Natural killer cell treated with Interleukin-12 subunit alpha and Interleukin-12 subunit beta and Interleukin-15 and Interleukin-18, amount 100 ng/mL, for 72 hours (primary cell): Measurements from ENCODE around the gene NR2F1. TPM values are rescaled to one million over a fixed set of nuclear protein-coding genes. Genes with fewer than 3 reads are reported as not detected.

Experiments used
- ATAC-seq, 2 donors: fragments of 150-1000 bp; cut with Tn5 transposase in 1 of 2; sonication (Bioruptor Pico), chemical (Tn5 transposase) in 1 of 2; 2 replicates each; pipeline ENCODE4 v1.10.0; 2021
- DNase-seq: peaks from one replicate; pipeline ENCODE4 v3.0.0; 2022; ENCODE audit warnings: low spot score
- H3K27ac Mint-ChIP-seq, 2 donors: 1 replicate in 1 of 2; 2 replicates in 1 of 2; pipeline ENCODE4 v1.8.0; 2022; ENCODE audit warnings: mixed read lengths in 2 of 2, mild to moderate bottlenecking in 1 of 2, moderate library complexity in 1 of 2
- H3K27me3 Mint-ChIP-seq, 2 donors: 1 replicate in 1 of 2; 2 replicates in 1 of 2; pipeline ENCODE4 v1.8.0; 2022; ENCODE audit warnings: mixed read lengths in 2 of 2
- H3K36me3 Mint-ChIP-seq: one replicate; pipeline ENCODE4 v1.8.0; 2022; ENCODE audit warnings: mixed read lengths
- H3K4me1 Mint-ChIP-seq, 2 donors: 1 replicate in 1 of 2; 2 replicates in 1 of 2; pipeline ENCODE4 v1.8.0; 2022; ENCODE audit warnings: low read depth in 2 of 2, mixed read lengths in 2 of 2, mild to moderate bottlenecking in 1 of 2
- H3K4me3 Mint-ChIP-seq: one replicate; pipeline ENCODE4 v1.8.0; 2022; ENCODE audit warnings: mixed read lengths
- H3K9me3 Mint-ChIP-seq: 2 replicates; pipeline ENCODE4 v1.8.0; 2022; ENCODE audit warnings: mixed read lengths
- total RNA-seq, 2 donors: library from RNA; stranded (reverse); gene quantifications; one replicate each; pipeline ENCODE4 v1.2.3, GENCODE V29; 2022

The NR2F1 gene
- total RNA-seq, 2 donors from 2014 or later, result not detected

- Mint-ChIP-seq H3K9me3 (no peaks in the 10 kb centered on the region), H3K4me3 (peak overlapping the region; percentile 32), H3K4me1 (peaks cover 23 to 25% of the 10 kb centered on the region in 2 donors), H3K27me3 (peaks cover 51 to 79% of the 10 kb centered on the region in 2 donors), H3K27ac (no peak overlapping the region), H3K36me3 (peaks cover 8% of the 10 kb centered on the region)
- ATAC-seq, result no peak
- no peak for DNase-seq
Measured at GRCh38 chr5:93611273-93611975, 28.4 kb downstream of the NR2F1 start.

- peak in 1 of 2 donors; percentile 40 for ATAC-seq
- Mint-ChIP-seq H3K9me3 (no peaks in the 10 kb centered on the region), H3K27ac (no peak overlapping the region)
Measured at GRCh38 chr5:93611976-93612854, 29.2 kb downstream of the NR2F1 start.

GRCh38 chr5:93612855-93613243 is 29.8 kb downstream of the NR2F1 start:
- no peak for DNase-seq
- Mint-ChIP-seq H3K4me3 (no peak overlapping the region), H3K27ac (no peak overlapping the region), H3K4me1 (peaks cover 16 to 21% of the 10 kb centered on the region in 2 donors), H3K36me3 (peaks cover 8% of the 10 kb centered on the region), H3K9me3 (no peaks in the 10 kb centered on the region), H3K27me3 (peaks cover 43 to 68% of the 10 kb centered on the region in 2 donors)
- ATAC-seq, result no peak

More at GRCh38 chr5:93611976-93612854, 29.2 kb downstream of the NR2F1 start:
- Mint-ChIP-seq H3K27me3 (peaks cover 48 to 74% of the 10 kb centered on the region in 2 donors), H3K4me1 (peaks cover 22 to 25% of the 10 kb centered on the region in 2 donors), H3K4me3 (peak overlapping the region; percentile 32), H3K36me3 (peaks cover 8% of the 10 kb centered on the region)
- DNase-seq, result no peak

- peaks cover 1% of the 10 kb centered on the region for H3K36me3 Mint-ChIP-seq
- no peak overlapping the region for H3K4me3 Mint-ChIP-seq
- no peak overlapping the region for H3K27ac Mint-ChIP-seq
- peaks cover 24 to 25% of the 10 kb centered on the region in 2 donors for H3K4me1 Mint-ChIP-seq
- H3K27me3 Mint-ChIP-seq, result peaks cover 18 to 31% of the 10 kb centered on the region in 2 donors
- no peak for DNase-seq
- no peaks in the 10 kb centered on the region for H3K9me3 Mint-ChIP-seq
- ATAC-seq, result no peak
Measured at GRCh38 chr5:93616538-93617174, 33.6 kb downstream of the NR2F1 start.

- ATAC-seq (peak; percentile 84 to 89), DNase-seq (peak; percentile 80)
- Mint-ChIP-seq H3K9me3 (no peaks in the 10 kb centered on the region), H3K36me3 (no peaks in the 10 kb centered on the region), H3K4me3 (peak overlapping the region; percentile 93), H3K27me3 (no peaks in the 10 kb centered on the region), H3K27ac (peak overlapping the region; percentile 88 to 90), H3K4me1 (peaks cover 31 to 37% of the 10 kb centered on the region in 2 donors)
Measured at GRCh38 chr5:93620487-93621326, 37.7 kb downstream of the NR2F1 start.

GRCh38 chr5:93621327-93621798 is 38.3 kb downstream of the NR2F1 start:
- H3K4me3 Mint-ChIP-seq, result peak overlapping the region; percentile 93
- no peaks in the 10 kb centered on the region for H3K27me3 Mint-ChIP-seq
- ATAC-seq, result peak; percentile 21 to 54
- DNase-seq, result no peak
- H3K27ac Mint-ChIP-seq, result peak overlapping the region; percentile 88 to 95
- no peaks in the 10 kb centered on the region for H3K9me3 Mint-ChIP-seq
- peaks cover 31 to 37% of the 10 kb centered on the region in 2 donors for H3K4me1 Mint-ChIP-seq
- no peaks in the 10 kb centered on the region for H3K36me3 Mint-ChIP-seq

GRCh38 chr5:93622240-93622885 is 39.3 kb downstream of the NR2F1 start:
- H3K27me3 Mint-ChIP-seq, result no peaks in the 10 kb centered on the region
- H3K4me3 Mint-ChIP-seq, result peak overlapping the region; percentile 93
- ATAC-seq (peak; percentile 67 to 75), DNase-seq (peak; percentile 74)
- H3K9me3 Mint-ChIP-seq, result no peaks in the 10 kb centered on the region
- no peaks in the 10 kb centered on the region for H3K36me3 Mint-ChIP-seq
- H3K27ac Mint-ChIP-seq, result peak overlapping the region; percentile 88 to 95
- peaks cover 35 to 42% of the 10 kb centered on the region in 2 donors for H3K4me1 Mint-ChIP-seq

- no peaks in the 10 kb centered on the region for H3K36me3 Mint-ChIP-seq
- H3K4me3 Mint-ChIP-seq, result peak overlapping the region; percentile 54
Measured at GRCh38 chr5:93623153-93623552, 40.1 kb downstream of the NR2F1 start.

GRCh38 chr5:93626801-93627200 is 43.8 kb downstream of the NR2F1 start:
- DNase-seq (no peak), ATAC-seq (no peak)
- no peaks in the 10 kb centered on the region for H3K36me3 Mint-ChIP-seq

More at GRCh38 chr5:93623153-93623552, 40.1 kb downstream of the NR2F1 start:
- no peaks in the 10 kb centered on the region for H3K27me3 Mint-ChIP-seq
- ATAC-seq, result peak; percentile 53 to 73
- peak overlapping the region; percentile 88 to 95 for H3K27ac Mint-ChIP-seq
- no peak for DNase-seq
- peaks cover 35 to 42% of the 10 kb centered on the region in 2 donors for H3K4me1 Mint-ChIP-seq
- no peaks in the 10 kb centered on the region for H3K9me3 Mint-ChIP-seq

GRCh38 chr5:93632327-93632726 is 49.3 kb downstream of the NR2F1 start:
- no peaks in the 10 kb centered on the region for H3K27me3 Mint-ChIP-seq
- no peaks in the 10 kb centered on the region for H3K9me3 Mint-ChIP-seq
- H3K4me1 Mint-ChIP-seq, result peaks cover 0 to 3% of the 10 kb centered on the region in 2 donors
- no peak for DNase-seq
- ATAC-seq, result no peak
- no peaks in the 10 kb centered on the region for H3K36me3 Mint-ChIP-seq
- H3K4me3 Mint-ChIP-seq, result no peak overlapping the region
- H3K27ac Mint-ChIP-seq, result no peak overlapping the region

More at GRCh38 chr5:93626801-93627200, 43.8 kb downstream of the NR2F1 start:
- Mint-ChIP-seq H3K9me3 (no peaks in the 10 kb centered on the region), H3K4me3 (peak overlapping the region; percentile 5), H3K4me1 (peaks cover 20 to 26% of the 10 kb centered on the region in 2 donors), H3K27ac (no peak overlapping the region), H3K27me3 (no peaks in the 10 kb centered on the region)

GRCh38 chr5:93635991-93636390 is 53.0 kb downstream of the NR2F1 start:
- H3K27ac Mint-ChIP-seq, result no peak overlapping the region
- no peak overlapping the region for H3K4me3 Mint-ChIP-seq
- no peaks in the 10 kb centered on the region for H3K27me3 Mint-ChIP-seq
- H3K9me3 Mint-ChIP-seq, result no peaks in the 10 kb centered on the region
- ATAC-seq, result no peak
- no peaks in the 10 kb centered on the region for H3K36me3 Mint-ChIP-seq
- peaks cover 0 to 3% of the 10 kb centered on the region in 2 donors for H3K4me1 Mint-ChIP-seq
- no peak for DNase-seq

GRCh38 chr5:93636837-93637236 is 53.8 kb downstream of the NR2F1 start:
- no peak for DNase-seq
- Mint-ChIP-seq H3K27me3 (no peaks in the 10 kb centered on the region), H3K9me3 (no peaks in the 10 kb centered on the region), H3K27ac (no peak overlapping the region), H3K4me1 (peaks cover 0 to 3% of the 10 kb centered on the region in 2 donors), H3K4me3 (no peak overlapping the region), H3K36me3 (no peaks in the 10 kb centered on the region)
- no peak for ATAC-seq
